Fibroblast of skin of left quadriceps (primary cell): ENCODE results near the gene ZSCAN32.

Experiments used
- DNase-seq, 2 experiments: peaks; one replicate each; pipeline ENCODE4 v3.0.0-alpha.2; 2013; ENCODE audit warnings: low read depth in 2 of 2

ZSCAN32 gene

GRCh38 chr16:3356118-3356517, 44.7 kb downstream of the ZSCAN32 start:
- DNase-seq: no peak

GRCh38 chr16:3355589-3355988, 45.2 kb downstream of the ZSCAN32 start, which contains the start of gene OR2C1:
Gene OR2C1 (plus strand): TSS chr16:3355889. CDS start chr16:3355941, 52 bp downstream.
- no peak for DNase-seq

- DNase-seq: no peak
Measured at GRCh38 chr16:3349175-3349574, 51.6 kb downstream of the ZSCAN32 start.

GRCh38 chr16:3348547-3349167, 52.1 kb downstream of the ZSCAN32 start:
- DNase-seq: no peak

GRCh38 chr16:3347586-3347985, 53.2 kb downstream of the ZSCAN32 start:
- no peak for DNase-seq

GRCh38 chr16:3346041-3346440, 54.8 kb downstream of the ZSCAN32 start:
- no peak for DNase-seq
